A549 (cell line): ENCODE measurements around the gene ST6GAL1. TPM values are rescaled to one million over a fixed set of nuclear protein-coding genes. Genes with fewer than 3 reads are reported as not detected.

ENCODE experiments used
- ATAC-seq, 2 experiments: fragments of 200-7000 bp in 1 of 2; fragments of >200 bp in 1 of 2; cut with Nextera tagmentation in 1 of 2; cut with Tn5 transposase in 1 of 2; 3 replicates each; pipeline versions ENCODE4 v1.8.0 to v1.9.1; 2018 to 2020; ENCODE audit warnings: mild to moderate bottlenecking in 1 of 2, moderate library complexity in 1 of 2
- CTCF ChIA-PET: fragments of 300-600 bp; sonication (Branson Sonifier 250); formaldehyde crosslinking; extraction: SDS; loops from one replicate; lab custom pipeline; 2021; ENCODE audit warnings: antibody characterized with exemption, inconsistent platforms; lab: Yijun Ruan, JAX
- POLR2A ChIA-PET: fragments of 350-600 bp; formaldehyde crosslinking; extraction: SDS; loops from one replicate; lab custom pipeline; 2021; ENCODE audit warnings: antibody characterized with exemption, inconsistent platforms; lab: Yijun Ruan, JAX
- DNase-seq, 2 experiments: peaks; one replicate each; pipeline versions ENCODE4 v3.0.0 to v3.0.0-alpha.2; 2011 to 2016; ENCODE audit warnings: low read depth in 1 of 2, low spot score in 1 of 2
- FAIRE-seq: peaks from 2 replicates; lab custom pipeline; 2011; peaks lifted over from hg19 to GRCh38; lab: Jason Lieb, UNC
- H3K27ac ChIP-seq, 2 experiments: fragments of >200 bp; sonication (Bioruptor Twin); formaldehyde crosslinking; 3 replicates each; pipeline ENCODE4 v1.5.1; 2016 to 2017
- H3K4me1 ChIP-seq: fragments of >200 bp; sonication (Bioruptor Twin); formaldehyde crosslinking; 3 replicates; pipeline ENCODE4 v1.6.1; 2016
- H3K4me2 ChIP-seq: fragments of >200 bp; sonication (Bioruptor Twin); formaldehyde crosslinking; 3 replicates; pipeline ENCODE4 v1.6.1; 2016
- H3K4me3 ChIP-seq: fragments of >200 bp; sonication (Bioruptor Twin); formaldehyde crosslinking; 3 replicates; pipeline ENCODE4 v1.5.1; 2016
- H3K9me3 ChIP-seq: fragments of >200 bp; sonication (Bioruptor Twin); formaldehyde crosslinking; 3 replicates; pipeline ENCODE4 v1.6.1; 2016
- BHLHE40 ChIP-seq: IDR thresholded peaks from 2 replicates; pipeline ENCODE4 v1.6.1; 2012; ENCODE audit warnings: low read depth, low read length, inconsistent platforms
- CBX2 ChIP-seq: fragments of 200-600 bp; sonication (generic); IDR thresholded peaks from 2 replicates; pipeline ENCODE4 v1.6.1; 2016; ENCODE audit warnings: low read depth, mild to moderate bottlenecking, borderline replicate concordance
- CBX8 ChIP-seq: fragments of 200-600 bp; sonication (generic); IDR thresholded peaks from 2 replicates; pipeline ENCODE4 v1.6.1; 2016
- CEBPB ChIP-seq, 2 experiments: fragments of >200 bp in 1 of 2; sonication (Bioruptor Twin) in 1 of 2; formaldehyde crosslinking in 1 of 2; IDR thresholded peaks; 2 replicates each; pipeline ENCODE4 v1.6.1; 2012 to 2016
- CHD2 ChIP-seq: fragments of 150-350 bp; IDR thresholded peaks from 2 replicates; pipeline ENCODE4 v1.6.1; 2014; ENCODE audit warnings: low read length; ENCODE audit not compliant: partially characterized antibody
- EHF ChIP-seq: fragments of 250-450 bp; sonication (Bioruptor Pico); IDR thresholded peaks from 2 replicates; pipeline ENCODE4 v1.5.0; 2020; ENCODE audit warnings: mild to moderate bottlenecking
- EP300 ChIP-seq, 2 experiments: fragments of >200 bp; sonication (Bioruptor Twin); formaldehyde crosslinking; IDR thresholded peaks; 2 replicates in 1 of 2; 3 replicates in 1 of 2; pipeline ENCODE4 v1.6.1; 2016 to 2017
- FOSB ChIP-seq: fragments of 250-450 bp; sonication (Bioruptor Pico); IDR thresholded peaks from 2 replicates; pipeline ENCODE4 v1.5.0; 2020; ENCODE audit warnings: mild to moderate bottlenecking, moderate library complexity
- FOXS1 ChIP-seq: fragments of 250-450 bp; sonication (Bioruptor Pico); IDR thresholded peaks from 2 replicates; pipeline ENCODE4 v1.5.0; 2020; ENCODE audit warnings: mild to moderate bottlenecking, moderate library complexity
- HEYL ChIP-seq: fragments of 250-450 bp; sonication (Bioruptor Pico); IDR thresholded peaks from 2 replicates; pipeline ENCODE4 v1.8.0; 2021; ENCODE audit warnings: mild to moderate bottlenecking, moderate library complexity
- HOXB13 ChIP-seq: fragments of 250-450 bp; sonication (Bioruptor Pico); IDR thresholded peaks from 2 replicates; pipeline ENCODE4 v1.5.0; 2020; ENCODE audit warnings: low read depth, mild to moderate bottlenecking, moderate library complexity
- JUN ChIP-seq, 2 experiments: fragments of >200 bp; sonication (Bioruptor Twin); formaldehyde crosslinking; IDR thresholded peaks; 2 replicates in 1 of 2; 3 replicates in 1 of 2; pipeline ENCODE4 v1.6.1; 2016 to 2017
- JUNB ChIP-seq: fragments of >200 bp; sonication (Bioruptor Twin); formaldehyde crosslinking; IDR thresholded peaks from 2 replicates; pipeline ENCODE4 v1.6.1; 2016
- MAFK ChIP-seq: fragments of 450-650 bp; IDR thresholded peaks from 2 replicates; pipeline ENCODE4 v1.6.1; 2014; ENCODE audit not compliant: partially characterized antibody
- MAZ ChIP-seq: fragments of 150-350 bp; IDR thresholded peaks from 2 replicates; pipeline ENCODE4 v1.6.1; 2014; ENCODE audit warnings: antibody characterized with exemption, low read depth, low read length, borderline replicate concordance
- NPAS2 ChIP-seq: fragments of 250-450 bp; sonication (Bioruptor Pico); IDR thresholded peaks from 2 replicates; pipeline ENCODE4 v1.8.0; 2022; ENCODE audit warnings: mild to moderate bottlenecking, moderate library complexity, borderline replicate concordance
- PHF8 ChIP-seq: fragments of 200-600 bp; sonication (generic); IDR thresholded peaks from 2 replicates; pipeline ENCODE4 v1.6.1; 2016; ENCODE audit warnings: low read depth, mild to moderate bottlenecking, antibody characterized with exemption, moderate library complexity, borderline replicate concordance
- POLR2A ChIP-seq: IDR thresholded peaks from 2 replicates; pipeline ENCODE4 v1.6.1; 2012; ENCODE audit warnings: mild to moderate bottlenecking, low read length
- POLR2AphosphoS2 ChIP-seq: conservative IDR thresholded peaks from 2 replicates; pipeline ENCODE4 v1.6.1; 2012; ENCODE audit warnings: low read length, improper control_type of control experiment, inconsistent platforms
- RFX5 ChIP-seq: fragments of 450-650 bp; IDR thresholded peaks from 2 replicates; pipeline ENCODE4 v1.7.1; 2014; ENCODE audit warnings: antibody characterized with exemption, mild to moderate bottlenecking, moderate library complexity
- RNF2 ChIP-seq: fragments of 200-600 bp; sonication (generic); IDR thresholded peaks from 2 replicates; pipeline ENCODE4 v1.6.1; 2016; ENCODE audit warnings: low read depth, mild to moderate bottlenecking, antibody characterized with exemption, moderate library complexity, borderline replicate concordance
- TP53 ChIP-seq: fragments of 250-450 bp; sonication (Bioruptor Pico); IDR thresholded peaks from 2 replicates; pipeline ENCODE4 v1.5.0; 2021; ENCODE audit warnings: mild to moderate bottlenecking, moderate library complexity
- ZC3H11A ChIP-seq: fragments of 450-650 bp; IDR thresholded peaks from 2 replicates; pipeline ENCODE4 v1.6.1; 2014; ENCODE audit warnings: antibody characterized with exemption, mild to moderate bottlenecking
- ZNF302 ChIP-seq: fragments of 250-450 bp; sonication (Bioruptor Pico); IDR thresholded peaks from 2 replicates; pipeline ENCODE4 v1.9.0; 2021; ENCODE audit warnings: inconsistent platforms, mild to moderate bottlenecking, moderate library complexity
- ZSCAN20 ChIP-seq: fragments of 250-450 bp; sonication (Bioruptor Pico); IDR thresholded peaks from 2 replicates; pipeline ENCODE4 v1.8.0; 2022; ENCODE audit warnings: mild to moderate bottlenecking, moderate library complexity
- WGBS: methylation state at CpG from one replicate; pipeline ENCODE4 v1.1.6; 2017; ENCODE audit errors: missing lambda C conversion rate; 5-methylcytosine and 5-hydroxymethylcytosine counted together
- polyA plus RNA-seq, 4 experiments: library from polyadenylated mRNA; depleted of rRNA in 3 of 4; stranded (reverse); fragments of >200 nt; fragmentation: RNase III in 1 of 4; extraction: RNeasy Plus Mini Kit Qiagen cat#74134 plus additional on column Dnase treatment in 1 of 4; gene quantifications; 2 replicates in 3 of 4; 3 replicates in 1 of 4; pipeline ENCODE4 v1.2.3, GENCODE V29; 2011 to 2017
- TF ChIP-seq, protein P1 (sequence below): IDR thresholded peaks from 2 replicates; pipeline ENCODE4 v1.6.1; 2012
- TF ChIP-seq, protein P2 (sequence below): fragments of >200 bp; sonication (Bioruptor Twin); formaldehyde crosslinking; IDR thresholded peaks from 2 replicates; pipeline ENCODE4 v1.6.1; 2016

The ST6GAL1 gene
- polyA plus RNA-seq, 2 of the 4 experiments (the other 2 are of a cell fraction) = 3.9 to 6.5 TPM

DNA sequence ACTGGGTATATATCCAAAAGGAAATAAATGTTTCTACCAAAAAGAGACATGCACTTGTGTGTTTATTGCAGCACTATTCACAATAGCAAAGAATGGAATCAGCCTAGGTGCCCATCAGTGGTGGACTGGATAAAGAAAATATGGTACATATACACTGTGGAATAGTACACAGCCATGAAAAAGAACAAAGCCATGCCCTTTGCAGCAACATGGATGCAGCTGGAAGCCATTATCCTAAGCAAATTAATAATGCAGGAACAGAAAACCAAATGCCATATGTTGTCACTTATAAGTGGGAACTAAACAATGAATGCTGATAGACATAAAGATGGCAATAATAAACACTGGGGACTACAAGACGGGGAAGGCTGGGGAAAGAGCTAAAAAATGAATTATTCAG, 106.1 kb downstream of the ST6GAL1 start:
- FAIRE-seq (no peak), ATAC-seq (no peak), DNase-seq (no peak)
- ChIA-PET POLR2A (no interaction called here), CTCF (no interaction called here)
- Histone ChIP-seq H3K9me3 (no peaks in the 10 kb centered on the region), H3K4me1 (peaks cover 13% of the 10 kb centered on the region), H3K4me3 (no peak overlapping the region), H3K4me2 (no peak overlapping the region), H3K27ac (no peak overlapping the region)
- WGBS = 79% methylated on average over 1 of the region's 1 CpG
- no peak for TF ChIP-seq FOXS1 (CRISPR knock-in tag)
- no peak for TF ChIP-seq JUNB

DNA sequence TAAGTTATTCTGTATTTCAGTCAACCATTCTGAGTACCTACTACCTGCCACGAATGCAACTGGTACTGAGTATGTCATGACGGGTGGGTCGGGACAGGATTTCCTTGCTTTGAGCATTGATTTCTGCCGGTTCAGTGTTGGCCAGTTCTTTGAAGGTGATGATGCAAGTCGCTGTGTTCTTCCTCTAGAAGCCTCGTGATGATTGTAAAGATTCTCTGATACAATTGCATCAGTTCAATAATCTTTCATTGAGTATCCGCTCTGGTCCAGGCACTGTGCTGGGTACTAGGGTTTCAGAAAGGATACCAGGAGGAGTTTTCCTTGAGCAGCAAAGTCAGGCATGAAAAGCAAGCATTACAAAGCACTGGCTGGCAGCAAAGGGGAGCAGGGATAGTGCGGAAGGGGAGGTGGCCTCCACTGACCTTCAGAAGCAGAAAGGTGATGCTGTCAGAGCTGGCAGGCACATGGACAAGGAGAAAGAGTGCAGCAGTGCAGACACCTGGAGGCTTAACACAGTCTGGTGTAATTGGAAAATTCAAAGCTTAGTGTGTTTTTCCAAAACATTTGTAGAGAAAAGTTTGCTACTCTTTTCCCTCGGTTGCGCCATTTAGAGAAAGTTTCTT, 108.9 kb downstream of the ST6GAL1 start:
- ChIA-PET CTCF (interaction anchor here (1.8 kb wide), 1 partner anchor 126 kb away, joined by 5 read pairs; no protein-coding TSS in a partner anchor), POLR2A (no interaction called here)
- H3K4me1 ChIP-seq = peaks cover 18% of the 10 kb centered on the region
- TF ChIP-seq JUNB (no peak), CHD2 (no peak), HOXB13 (CRISPR knock-in tag) (no peak), JUN (IDR thresholded peaks at IDR 0.05) (no peak), HEYL (no peak), PHF8 (no peak), BHLHE40 (no peak), CBX2 (no peak), EP300 (IDR thresholded peaks at IDR 0.05) (no peak), CBX8 (no peak), TP53 (CRISPR knock-in tag) (no peak), POLR2AphosphoS2 (no peak)
- TF ChIP-seq, protein P1, sequence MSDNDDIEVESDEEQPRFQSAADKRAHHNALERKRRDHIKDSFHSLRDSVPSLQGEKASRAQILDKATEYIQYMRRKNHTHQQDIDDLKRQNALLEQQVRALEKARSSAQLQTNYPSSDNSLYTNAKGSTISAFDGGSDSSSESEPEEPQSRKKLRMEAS = no peak
- no peak overlapping the region for H3K27ac ChIP-seq
- 86% methylated on average over 10 of the region's 10 CpGs for WGBS
- H3K9me3 ChIP-seq = no peaks in the 10 kb centered on the region
- DNase-seq (no peak), FAIRE-seq (no peak), ATAC-seq (no peak)
- H3K4me2 ChIP-seq = no peak overlapping the region
- no peak overlapping the region for H3K4me3 ChIP-seq

DNA sequence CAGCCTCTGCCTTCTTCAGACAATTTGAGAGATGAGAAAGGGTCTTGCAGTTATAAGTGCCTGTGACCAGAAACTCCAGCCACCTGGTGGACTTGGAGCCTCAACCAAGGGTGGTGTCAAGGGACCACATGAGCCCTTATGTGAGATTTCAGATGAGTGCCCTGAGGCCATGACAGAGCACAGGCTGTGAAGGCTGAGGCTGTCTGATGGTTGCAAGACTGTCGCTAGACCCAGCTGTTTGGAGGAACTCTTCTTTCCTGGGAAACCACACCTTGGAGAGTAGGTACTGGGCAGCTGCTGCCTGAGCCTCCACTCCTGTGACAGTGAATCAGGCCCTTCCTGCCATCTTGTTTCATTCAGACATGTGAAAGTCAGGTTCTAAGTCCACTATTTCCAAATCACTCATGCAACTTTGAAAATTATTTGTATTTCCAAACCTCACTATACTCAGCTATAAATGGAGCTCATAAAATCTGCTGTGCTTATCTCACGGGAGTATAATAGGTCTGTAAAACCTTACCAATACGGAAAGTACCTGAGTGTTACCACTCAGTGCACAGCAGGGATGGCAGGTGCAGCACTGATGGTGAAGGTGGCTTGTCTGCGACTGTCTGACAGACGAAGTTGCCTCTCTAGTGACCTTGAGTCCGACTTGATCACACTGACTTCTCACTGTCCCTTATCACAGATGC, 109.5 kb downstream of the ST6GAL1 start:
- Histone ChIP-seq H3K4me1 (peaks cover 18% of the 10 kb centered on the region), H3K4me2 (no peak overlapping the region), H3K4me3 (no peak overlapping the region), H3K9me3 (no peaks in the 10 kb centered on the region), H3K27ac (peak overlapping the region; percentile 61 to 65; a peak in 4 of 6 replicates)
- FAIRE-seq = no peak
- DNase-seq = no peak
- POLR2A ChIA-PET = no interaction called here
- no peak for ATAC-seq
- CTCF ChIA-PET = interaction anchor here (1.8 kb wide), 1 partner anchor 125 kb away, joined by 5 read pairs; no protein-coding TSS in a partner anchor
- no peak for TF ChIP-seq RFX5
- TF ChIP-seq ZNF302 (CRISPR knock-in tag) = no peak
- no peak for TF ChIP-seq MAZ
- no peak for TF ChIP-seq RNF2
- TF ChIP-seq CEBPB (IDR thresholded peaks at IDR 0.05) = no peak
- TF ChIP-seq ZC3H11A = no peak
- no peak for TF ChIP-seq HOXB13 (CRISPR knock-in tag)
- TF ChIP-seq BHLHE40 = no peak
- TF ChIP-seq, protein P2, sequence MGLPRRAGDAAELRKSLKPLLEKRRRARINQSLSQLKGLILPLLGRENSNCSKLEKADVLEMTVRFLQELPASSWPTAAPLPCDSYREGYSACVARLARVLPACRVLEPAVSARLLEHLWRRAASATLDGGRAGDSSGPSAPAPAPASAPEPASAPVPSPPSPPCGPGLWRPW = no peak
- TF ChIP-seq MAFK = no peak
- no peak for TF ChIP-seq EHF (CRISPR knock-in tag)
- no peak for TF ChIP-seq JUN (IDR thresholded peaks at IDR 0.05)
- TF ChIP-seq POLR2A = no peak
- no peak for TF ChIP-seq NPAS2 (CRISPR knock-in tag)
- TF ChIP-seq FOSB (CRISPR knock-in tag) = no peak
- no peak for TF ChIP-seq ZSCAN20
- TF ChIP-seq POLR2AphosphoS2 = no peak
- TF ChIP-seq, protein P1 = no peak
- WGBS = 86% methylated on average over 6 of the region's 6 CpGs
